Activated CD8-positive, alpha-beta memory T cell treated with anti-CD3 and anti-CD28 coated beads for 4 hours (primary cell): ENCODE results near the gene MMP11.

Source experiments
- DNase-seq, 2 donors: peaks; one replicate each; pipeline ENCODE4 v3.0.0-alpha.2; 2020; ENCODE audit warnings: low read depth in 2 of 2

The MMP11 gene

DNA sequence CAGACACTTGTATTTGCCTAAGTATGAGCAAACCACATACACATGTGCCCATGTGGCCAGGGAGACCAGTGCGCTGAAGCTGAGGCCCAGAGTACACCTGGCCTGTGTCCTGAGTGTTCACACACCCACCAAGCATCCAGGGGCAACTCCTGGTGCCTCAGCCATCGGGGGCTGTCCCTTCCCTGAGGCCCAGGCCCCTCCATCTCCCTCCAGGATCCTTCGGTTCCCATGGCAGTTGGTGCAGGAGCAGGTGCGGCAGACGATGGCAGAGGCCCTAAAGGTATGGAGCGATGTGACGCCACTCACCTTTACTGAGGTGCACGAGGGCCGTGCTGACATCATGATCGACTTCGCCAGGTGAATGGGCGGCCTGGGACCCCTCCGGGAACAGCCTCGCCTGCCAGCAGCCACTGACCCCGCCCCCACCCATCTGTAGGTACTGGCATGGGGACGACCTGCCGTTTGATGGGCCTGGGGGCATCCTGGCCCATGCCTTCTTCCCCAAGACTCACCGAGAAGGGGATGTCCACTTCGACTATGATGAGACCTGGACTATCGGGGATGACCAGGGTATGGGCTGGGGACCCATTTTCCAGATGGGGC lies 7.6 kb downstream of the MMP11 start:
- no peak for DNase-seq

DNA sequence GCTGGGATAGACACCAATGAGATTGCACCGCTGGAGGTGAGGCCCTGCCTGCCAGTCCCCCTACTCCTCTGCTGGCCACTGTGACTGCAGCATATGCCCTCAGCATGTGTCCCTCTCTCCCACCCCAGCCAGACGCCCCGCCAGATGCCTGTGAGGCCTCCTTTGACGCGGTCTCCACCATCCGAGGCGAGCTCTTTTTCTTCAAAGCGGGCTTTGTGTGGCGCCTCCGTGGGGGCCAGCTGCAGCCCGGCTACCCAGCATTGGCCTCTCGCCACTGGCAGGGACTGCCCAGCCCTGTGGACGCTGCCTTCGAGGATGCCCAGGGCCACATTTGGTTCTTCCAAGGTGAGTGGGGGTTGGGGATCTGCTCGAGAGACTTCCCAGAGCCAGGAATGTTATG lies 8.4 kb downstream of the MMP11 start:
- no peak for DNase-seq

DNA sequence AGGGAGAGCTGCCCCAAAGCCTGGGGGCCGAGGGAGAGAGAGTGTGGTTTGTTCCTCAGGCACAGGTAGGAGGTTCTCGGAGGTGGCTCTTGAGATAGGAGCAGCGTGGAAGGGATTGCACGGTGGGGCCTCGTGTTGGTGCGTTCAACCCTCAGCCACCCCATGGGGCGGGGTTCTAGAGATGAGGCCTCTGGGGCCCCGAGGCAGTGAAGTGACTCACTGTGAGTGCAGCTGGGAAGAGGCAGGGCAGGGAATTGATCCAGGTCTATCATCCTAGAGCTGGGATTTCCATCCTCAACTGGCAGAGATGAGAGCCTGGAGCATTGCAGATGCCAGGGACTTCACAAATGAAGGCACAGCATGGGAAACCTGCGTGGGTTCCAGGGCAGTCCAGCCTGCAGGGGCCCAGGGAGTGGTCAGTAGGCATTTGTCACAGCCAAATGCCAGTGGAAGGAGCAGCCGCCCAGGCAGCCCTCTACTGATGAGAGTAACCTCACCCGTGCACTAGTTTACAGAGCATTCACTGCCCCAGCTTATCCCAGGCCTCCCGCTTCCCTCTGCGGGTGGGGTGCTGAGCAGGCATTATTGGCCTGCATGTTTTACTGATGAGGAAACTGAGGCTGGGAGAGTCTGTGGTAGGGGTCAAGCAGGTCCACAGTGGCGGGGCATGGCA lies 9.0 kb downstream of the MMP11 start:
- no peak for DNase-seq

DNA sequence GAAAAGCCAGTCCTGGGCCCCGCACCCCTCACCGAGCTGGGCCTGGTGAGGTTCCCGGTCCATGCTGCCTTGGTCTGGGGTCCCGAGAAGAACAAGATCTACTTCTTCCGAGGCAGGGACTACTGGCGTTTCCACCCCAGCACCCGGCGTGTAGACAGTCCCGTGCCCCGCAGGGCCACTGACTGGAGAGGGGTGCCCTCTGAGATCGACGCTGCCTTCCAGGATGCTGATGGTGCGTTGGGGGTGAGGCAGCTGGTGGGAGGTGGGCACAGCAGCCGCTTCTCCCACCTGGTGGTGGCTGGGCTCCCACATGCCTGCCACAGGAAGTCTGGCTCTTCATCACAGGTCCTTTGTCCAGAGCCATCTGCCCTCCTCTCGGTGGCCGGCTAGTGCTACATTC lies 9.6 kb downstream of the MMP11 start:
- no peak for DNase-seq

DNA sequence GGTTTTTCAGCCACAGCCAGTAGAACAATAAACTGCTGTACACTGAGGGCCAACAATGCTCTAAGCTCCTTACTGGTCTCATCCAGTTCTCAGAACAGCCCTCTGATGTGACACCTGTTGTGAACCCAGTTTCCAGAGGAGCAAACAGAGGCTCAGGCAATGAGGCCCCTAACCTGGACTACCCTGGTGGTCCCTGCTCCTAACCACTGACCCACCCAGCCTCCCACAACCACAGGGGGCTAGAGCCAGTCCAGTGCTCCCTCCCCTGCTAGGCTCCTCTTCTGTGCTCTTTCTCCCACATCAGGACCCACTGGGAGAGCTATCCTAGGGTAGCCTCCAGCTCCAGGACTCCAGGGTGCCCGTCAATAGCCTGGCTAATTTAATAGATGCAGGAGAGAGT lies 10.1 kb downstream of the MMP11 start:
- DNase-seq: no peak

DNA sequence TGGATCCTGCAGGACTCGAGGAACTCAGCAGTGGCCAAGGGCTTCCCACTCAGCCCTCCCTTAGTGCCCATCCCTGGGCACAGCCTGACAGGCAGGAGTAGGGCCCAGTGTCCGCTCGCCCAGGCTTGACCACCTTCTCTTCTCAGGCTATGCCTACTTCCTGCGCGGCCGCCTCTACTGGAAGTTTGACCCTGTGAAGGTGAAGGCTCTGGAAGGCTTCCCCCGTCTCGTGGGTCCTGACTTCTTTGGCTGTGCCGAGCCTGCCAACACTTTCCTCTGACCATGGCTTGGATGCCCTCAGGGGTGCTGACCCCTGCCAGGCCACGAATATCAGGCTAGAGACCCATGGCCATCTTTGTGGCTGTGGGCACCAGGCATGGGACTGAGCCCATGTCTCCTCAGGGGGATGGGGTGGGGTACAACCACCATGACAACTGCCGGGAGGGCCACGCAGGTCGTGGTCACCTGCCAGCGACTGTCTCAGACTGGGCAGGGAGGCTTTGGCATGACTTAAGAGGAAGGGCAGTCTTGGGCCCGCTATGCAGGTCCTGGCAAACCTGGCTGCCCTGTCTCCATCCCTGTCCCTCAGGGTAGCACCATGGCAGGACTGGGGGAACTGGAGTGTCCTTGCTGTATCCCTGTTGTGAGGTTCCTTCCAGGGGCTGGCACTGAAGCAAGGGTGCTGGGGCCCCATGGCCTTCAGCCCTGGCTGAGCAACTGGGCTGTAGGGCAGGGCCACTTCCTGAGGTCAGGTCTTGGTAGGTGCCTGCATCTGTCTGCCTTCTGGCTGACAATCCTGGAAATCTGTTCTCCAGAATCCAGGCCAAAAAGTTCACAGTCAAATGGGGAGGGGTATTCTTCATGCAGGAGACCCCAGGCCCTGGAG lies 10.9 kb downstream of the MMP11 start:
- DNase-seq: no peak

DNA sequence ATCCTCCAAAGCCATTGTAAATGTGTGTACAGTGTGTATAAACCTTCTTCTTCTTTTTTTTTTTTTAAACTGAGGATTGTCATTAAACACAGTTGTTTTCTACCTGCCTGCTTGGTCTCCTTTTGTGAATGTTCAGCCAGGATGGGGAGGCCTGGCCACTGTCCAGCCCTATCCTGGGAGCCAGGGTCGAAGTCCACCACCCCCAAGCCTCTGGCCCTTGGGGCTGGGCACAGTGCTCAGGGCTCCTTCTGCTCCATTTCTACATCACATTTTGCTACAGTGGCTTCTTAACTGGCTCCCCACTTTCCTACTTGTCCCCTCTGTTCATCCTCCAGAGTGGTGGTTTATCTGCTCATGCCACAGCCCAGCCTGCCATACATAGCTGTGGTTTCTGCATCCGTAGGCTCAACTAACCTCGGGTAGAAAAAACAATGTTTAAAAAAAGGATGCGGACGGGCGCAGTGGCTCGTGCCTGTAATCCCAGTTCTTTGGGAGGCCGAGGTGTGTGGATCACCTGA lies 11.6 kb downstream of the MMP11 start:
- no peak for DNase-seq

DNA sequence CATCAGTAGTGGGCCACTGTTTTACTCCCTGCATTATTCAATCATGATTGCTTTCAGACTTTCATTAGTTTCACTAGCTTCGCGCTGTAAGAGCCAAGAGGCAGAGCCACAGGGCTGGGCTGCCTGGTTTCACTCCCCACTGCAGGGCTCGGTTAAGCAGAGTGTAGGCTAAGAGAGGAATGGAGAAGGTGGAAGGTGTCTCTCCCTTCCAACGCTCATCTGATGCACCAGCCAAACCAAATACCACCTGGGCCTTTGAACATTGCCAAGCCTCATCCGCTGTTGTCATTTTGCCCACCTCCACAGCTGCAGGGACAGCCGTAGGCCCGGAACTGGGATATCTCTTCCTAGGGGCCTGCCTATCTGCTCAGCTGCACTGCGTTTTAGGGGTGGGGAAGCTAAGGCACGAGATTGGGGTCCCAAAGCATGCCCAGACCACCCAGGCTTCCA lies 13.6 kb downstream of the MMP11 start:
- DNase-seq: no peak

DNA sequence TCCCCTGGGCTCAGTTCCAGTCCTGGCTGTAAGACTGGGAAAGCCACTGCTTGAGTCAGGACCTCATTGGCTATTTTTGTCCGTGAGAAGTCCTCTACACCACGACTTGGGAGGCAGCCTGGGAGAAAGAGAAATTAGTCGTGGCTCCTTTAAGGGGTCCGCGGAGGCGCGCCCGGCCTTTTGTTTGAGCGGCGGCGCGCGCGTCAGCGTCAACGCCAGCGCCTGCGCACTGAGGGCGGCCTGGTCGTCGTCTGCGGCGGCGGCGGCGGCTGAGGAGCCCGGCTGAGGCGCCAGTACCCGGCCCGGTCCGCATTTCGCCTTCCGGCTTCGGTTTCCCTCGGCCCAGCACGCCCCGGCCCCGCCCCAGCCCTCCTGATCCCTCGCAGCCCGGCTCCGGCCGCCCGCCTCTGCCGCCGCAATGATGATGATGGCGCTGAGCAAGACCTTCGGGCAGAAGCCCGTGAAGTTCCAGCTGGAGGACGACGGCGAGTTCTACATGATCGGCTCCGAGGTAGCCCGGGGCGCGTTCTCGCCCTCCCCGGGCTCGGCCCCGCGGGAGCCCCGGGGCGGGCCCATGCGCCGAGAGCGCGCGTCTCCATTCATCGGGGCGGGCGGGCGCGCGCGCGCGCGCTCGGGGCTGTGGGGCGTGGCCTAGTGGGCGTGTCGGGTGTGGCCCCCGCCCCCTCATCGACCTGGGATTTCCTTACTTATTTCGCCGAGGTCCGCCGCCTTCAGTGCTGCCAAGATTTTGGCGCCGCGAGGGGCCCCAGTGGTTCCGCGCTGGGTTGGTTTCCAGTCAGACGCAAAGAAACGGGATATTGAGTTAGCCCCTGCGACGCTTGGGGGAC lies 14.3 kb downstream of the MMP11 start, which contains the start of gene SMARCB1:
Gene SMARCB1, plus strand, starts transcription at position 215 of the 848 bp plus-strand sequence. Its CDS starts 204 bp downstream, at position 419.
- DNase-seq: peak; percentile 77 to 81

DNA sequence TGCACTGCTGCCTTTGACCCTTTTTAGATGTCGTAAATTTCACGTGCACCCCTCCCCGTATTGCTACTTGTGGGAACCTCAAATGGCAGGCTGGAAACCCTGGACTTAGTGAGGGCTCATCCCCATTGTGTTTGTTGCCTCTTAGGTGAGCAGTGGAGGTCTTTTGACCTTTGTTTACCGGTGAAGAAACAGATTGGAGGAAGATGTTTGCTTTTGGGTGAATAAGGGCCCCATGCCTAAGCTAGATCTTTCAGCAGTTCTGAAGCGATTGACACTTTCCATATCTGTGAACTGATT lies 14.9 kb downstream of the MMP11 start:
- DNase-seq: no peak

DNA sequence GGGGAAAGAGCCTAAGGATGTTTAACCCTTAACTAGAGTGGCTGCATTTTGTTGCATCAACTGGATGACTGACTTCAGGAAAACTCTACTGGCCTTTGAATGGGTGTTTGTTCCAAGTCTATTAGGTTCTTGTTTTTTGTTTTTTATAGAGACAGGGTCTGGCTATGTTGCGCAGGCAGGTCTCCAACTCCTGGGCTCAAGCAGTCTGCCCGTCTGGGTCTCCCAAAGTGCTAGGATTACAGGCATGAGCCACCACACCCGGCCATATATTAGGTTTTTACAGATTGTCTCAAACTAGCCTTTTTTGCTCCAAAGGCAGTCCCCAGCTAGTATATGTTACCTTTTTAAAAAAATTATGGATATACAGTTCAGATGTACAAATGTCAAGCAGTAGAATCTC lies 15.3 kb downstream of the MMP11 start:
- DNase-seq: no peak

DNA sequence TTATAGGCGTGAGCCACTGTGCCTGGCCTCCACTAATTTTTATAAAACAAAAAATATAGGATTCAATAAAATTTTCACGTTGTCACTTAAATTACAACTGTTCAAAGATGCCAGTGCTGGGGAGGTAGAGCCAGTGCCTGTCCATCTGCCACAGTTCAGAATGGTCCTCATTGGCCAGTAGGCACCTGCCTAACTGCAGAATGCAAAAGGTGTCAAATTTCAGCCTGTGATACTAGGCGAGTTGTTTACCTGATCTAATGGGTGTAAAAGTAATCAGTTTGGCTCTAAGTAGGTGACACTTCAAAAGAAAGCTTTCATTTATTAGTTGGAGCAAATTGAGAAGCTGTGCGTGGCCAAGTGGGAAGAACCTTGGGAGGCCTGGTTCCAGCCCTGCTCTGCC lies 16.5 kb downstream of the MMP11 start:
- DNase-seq: no peak

DNA sequence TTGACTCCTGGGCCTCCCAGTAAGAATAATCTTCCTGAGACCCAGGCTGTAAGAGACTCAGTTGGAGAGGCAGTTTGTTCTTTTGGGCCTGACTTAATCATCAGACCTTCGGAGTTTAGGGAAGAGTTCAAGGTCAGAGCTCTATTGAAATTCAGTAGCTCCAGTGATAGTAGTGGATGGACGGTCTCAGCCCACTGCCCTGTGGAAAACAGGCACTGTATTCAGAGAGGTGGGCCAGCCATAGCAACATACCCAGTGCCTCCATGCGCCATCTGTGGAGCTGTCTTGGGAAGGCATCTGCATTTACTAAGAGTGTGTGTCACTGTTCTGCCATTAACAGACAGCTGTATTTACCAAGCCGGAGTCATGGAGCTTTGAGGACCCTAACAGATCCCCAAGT lies 17.0 kb downstream of the MMP11 start:
- no peak for DNase-seq

DNA sequence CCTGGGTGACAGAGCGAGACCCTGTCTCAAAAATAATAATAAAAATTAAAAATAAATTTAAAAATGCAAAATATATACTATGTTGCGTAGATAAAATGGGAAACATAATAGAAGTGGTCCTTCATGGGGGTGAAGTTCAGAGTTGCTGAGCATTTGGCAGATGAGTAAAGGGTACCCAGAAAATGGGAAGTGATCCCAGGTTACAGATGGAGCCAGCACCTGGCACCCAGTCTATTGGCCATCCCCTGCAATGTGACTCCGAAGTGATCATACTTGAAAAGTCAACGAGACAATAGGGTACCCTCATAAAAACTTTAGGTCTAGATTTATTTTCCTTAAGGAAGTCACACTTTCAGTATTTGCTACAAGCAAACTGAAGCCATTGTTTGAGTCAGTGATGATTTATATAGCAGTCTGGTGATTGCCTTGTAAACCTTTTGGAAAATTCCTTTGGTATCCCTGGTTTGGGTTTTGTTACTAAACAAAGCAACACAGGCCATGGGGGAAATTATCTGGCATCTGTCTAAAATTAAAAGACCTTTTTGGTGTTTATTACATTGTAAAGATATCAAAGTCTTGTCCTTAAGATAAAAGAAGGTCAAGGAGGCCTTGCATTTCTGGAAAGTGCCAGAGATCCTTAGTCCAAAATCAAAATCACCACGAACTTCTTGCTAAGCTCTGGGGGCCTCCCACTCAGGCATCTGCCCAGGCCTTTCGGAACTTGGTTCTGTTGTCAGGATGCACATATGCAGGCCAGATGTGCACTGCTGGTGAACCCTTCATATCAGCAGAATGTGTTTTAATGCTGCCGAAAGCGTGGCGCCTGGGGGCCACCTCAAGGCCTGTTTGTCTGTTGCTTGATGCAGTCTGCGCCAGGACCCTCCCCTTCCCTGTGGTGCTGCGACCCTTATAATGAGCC lies 18.4 kb downstream of the MMP11 start:
- no peak for DNase-seq

DNA sequence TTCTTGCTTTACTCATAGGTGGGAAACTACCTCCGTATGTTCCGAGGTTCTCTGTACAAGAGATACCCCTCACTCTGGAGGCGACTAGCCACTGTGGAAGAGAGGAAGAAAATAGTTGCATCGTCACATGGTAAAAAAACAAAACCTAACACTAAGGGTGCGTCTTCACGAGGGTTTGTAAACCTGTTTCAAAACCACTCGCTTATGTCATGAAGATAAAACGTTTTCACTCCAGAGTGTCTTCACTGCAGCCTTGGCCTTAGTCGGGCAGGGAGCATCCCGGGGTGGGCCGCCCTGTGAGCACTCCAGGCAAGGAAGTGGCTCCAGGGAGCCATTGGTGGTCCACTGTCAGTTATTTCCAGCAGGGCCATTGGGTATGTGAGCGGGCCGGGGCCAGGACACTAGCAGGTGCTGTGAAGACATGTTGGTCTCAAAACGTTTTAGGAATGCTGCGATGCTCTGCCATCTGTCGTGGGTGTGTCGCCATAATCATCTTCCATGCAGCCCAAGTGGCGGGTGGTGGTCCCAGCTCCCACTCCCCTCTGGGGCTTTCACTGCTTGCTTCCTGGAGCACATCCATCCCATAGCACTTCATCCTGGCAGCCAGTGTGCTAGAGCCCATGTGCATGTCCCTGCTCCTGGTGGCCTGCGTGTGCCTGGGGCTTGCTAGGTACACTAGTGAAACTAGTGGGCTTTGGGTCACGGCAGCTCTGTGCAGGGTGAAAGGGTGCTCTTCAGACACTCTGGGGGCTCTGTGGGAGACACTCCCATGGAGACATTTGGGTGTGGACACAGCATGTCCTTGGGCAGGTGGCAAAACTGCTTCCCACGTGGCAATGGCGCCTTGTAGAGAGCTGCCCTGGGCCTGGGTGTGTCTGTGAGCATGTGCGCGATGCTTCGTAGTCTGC lies 19.3 kb downstream of the MMP11 start:
- DNase-seq: no peak

DNA sequence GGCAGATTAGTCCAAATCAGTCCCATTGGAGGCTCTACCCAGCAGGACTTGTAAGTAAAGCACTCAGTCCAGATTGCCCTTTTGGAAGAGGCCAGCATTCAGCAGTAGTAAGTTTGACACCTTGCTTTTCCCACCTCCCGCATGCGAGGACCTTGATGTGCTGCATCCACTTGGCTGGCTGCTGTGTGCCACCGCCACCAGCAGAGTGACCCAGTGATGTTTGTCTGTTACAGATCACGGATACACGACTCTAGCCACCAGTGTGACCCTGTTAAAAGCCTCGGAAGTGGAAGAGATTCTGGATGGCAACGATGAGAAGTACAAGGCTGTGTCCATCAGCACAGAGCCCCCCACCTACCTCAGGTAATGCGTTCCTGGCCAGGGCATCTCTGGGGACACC lies 20.7 kb downstream of the MMP11 start:
- DNase-seq: no peak

DNA sequence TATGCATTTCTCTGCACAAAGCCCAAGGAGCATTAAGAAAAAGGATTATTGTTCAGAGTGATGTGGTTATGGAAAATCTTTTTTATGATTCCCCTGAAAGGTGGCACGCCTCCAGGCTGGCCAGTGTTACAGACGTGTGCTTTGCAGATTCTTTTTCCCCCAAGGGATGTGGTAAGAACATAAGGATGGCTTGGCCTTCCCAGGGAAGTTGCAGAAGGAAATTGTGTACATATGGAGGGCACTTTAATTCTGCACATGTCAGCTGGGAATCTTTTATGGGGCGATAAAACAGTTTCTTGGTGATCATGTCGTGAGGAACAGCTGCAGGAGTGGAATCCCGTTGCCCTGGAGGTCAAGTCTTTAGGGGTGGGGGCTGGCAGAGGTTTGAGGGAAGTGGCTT lies 23.8 kb downstream of the MMP11 start:
- no peak for DNase-seq

DNA sequence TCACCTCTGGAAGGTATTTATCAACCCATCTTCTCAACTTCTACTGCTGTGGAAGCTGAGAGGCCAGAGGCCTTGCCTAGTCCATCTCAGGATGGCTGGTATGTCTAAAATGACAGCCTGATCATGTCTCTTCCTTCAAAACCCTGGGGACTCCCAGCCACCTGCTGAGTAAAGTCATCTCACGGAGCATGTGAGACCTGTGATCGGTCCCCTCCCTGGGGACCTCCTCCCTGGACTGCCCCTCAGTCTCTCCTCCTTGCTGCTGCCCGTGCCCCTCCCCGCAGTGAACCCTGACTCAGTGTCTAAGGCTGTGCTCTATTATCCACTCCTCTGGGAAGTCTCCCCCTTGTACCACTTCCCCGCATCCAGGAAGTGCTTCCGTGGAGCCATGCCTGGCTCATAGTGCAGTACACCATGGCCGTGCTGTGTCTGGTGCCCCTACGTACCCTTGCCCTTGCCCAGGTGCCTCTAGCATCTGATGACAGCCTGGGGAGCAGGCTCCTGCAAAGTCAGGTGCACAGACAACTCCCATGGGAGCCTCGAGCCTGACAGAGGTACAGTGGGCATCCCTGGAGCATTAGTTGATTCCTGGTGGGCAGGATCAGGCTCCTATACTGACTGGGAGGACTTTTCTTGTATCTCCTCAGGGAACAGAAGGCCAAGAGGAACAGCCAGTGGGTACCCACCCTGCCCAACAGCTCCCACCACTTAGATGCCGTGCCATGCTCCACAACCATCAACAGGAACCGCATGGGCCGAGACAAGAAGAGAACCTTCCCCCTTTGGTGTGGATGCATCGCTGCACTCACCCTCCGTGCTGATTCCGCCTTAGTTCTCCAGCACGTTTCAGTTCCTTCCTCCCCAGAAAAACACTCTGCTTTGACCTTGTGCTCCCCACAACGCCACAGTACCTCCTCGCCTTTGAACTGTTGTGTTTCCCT lies 27.9 kb downstream of the MMP11 start:
- no peak for DNase-seq
